ENCODE measurements around the gene REEP1.

GRCh38 chr2:86229221-86229620, 108.2 kb downstream of the REEP1 start:
- no peak for TF ChIP-seq CTCF (conservative IDR thresholded peaks at IDR 0.05; ENCODE audit: low read length)
- no peak for TF ChIP-seq EZH2phosphoT487 (IDR thresholded peaks at IDR 0.05; ENCODE audit: borderline replicate concordance, low read depth, low read length)
